Cardiac muscle cell (in vitro differentiated cells and primary cell): ENCODE results near the gene MAFF. TPM values are rescaled to one million over a fixed set of nuclear protein-coding genes. Genes with fewer than 3 reads are reported as not detected.
A peak's percentile ranks its signal among the peaks of the same experiment; 100 is the strongest.

Experiments
- DNase-seq, 2 donors: peaks; one replicate each; pipeline versions ENCODE4 v3.0.0 to v3.0.0-alpha.2; 2010 to 2017; ENCODE audit warnings: low read depth in 1 of 2, low spot score in 1 of 2
- H3K27ac ChIP-seq: fragments of 200-600 bp; sonication (generic); 2 replicates; pipeline ENCODE4 v1.5.1; 2016
- H3K27me3 ChIP-seq: fragments of 200-600 bp; sonication (generic); 2 replicates; pipeline ENCODE4 v1.6.0; 2016; ENCODE audit warnings: control low read depth
- H3K36me3 ChIP-seq: fragments of 200-600 bp; sonication (generic); 2 replicates; pipeline ENCODE4 v1.5.1; 2016; ENCODE audit warnings: control low read depth
- H3K4me1 ChIP-seq: fragments of 200-600 bp; sonication (generic); 2 replicates; pipeline ENCODE4 v1.8.1; 2017; ENCODE audit warnings: low read depth, mild to moderate bottlenecking, mixed run types
- H3K4me3 ChIP-seq: fragments of 200-600 bp; sonication (generic); 2 replicates; pipeline ENCODE4 v1.5.1; 2016; ENCODE audit warnings: mild to moderate bottlenecking
- H3K9me3 ChIP-seq: fragments of 200-600 bp; sonication (generic); 2 replicates; pipeline ENCODE4 v1.5.1; 2017; ENCODE audit warnings: low read depth, mild to moderate bottlenecking, control low read depth
- polyA plus RNA-seq: library from polyadenylated mRNA; unstranded; fragments of >200 nt; fragmentation: Nextera tagmentation; extraction: Ambion mirVana; gene quantifications from 2 replicates; pipeline ENCODE4 v1.2.1, GENCODE V29; 2016
- total RNA-seq: library from RNA; depleted of rRNA; stranded (reverse); fragments of >200 nt; gene quantifications from 2 replicates; pipeline ENCODE4 v1.2.3, GENCODE V29; 2016
- TF ChIP-seq, protein P1 (sequence below): IDR thresholded peaks from 2 replicates; pipeline ENCODE4 v1.5.1; 2012; ENCODE audit warnings: low read depth, mild to moderate bottlenecking, low read length

The MAFF gene
- total and polyA plus RNA-seq, 2 experiments from 2014 or later: 4.1 to 4.3 TPM

GRCh38 chr22:38203090-38203810 lies 1.5 kb downstream of the MAFF start:
- peak; percentile 35 to 39 for DNase-seq
- H3K27ac ChIP-seq: no peak overlapping the region
- TF ChIP-seq, protein P1, sequence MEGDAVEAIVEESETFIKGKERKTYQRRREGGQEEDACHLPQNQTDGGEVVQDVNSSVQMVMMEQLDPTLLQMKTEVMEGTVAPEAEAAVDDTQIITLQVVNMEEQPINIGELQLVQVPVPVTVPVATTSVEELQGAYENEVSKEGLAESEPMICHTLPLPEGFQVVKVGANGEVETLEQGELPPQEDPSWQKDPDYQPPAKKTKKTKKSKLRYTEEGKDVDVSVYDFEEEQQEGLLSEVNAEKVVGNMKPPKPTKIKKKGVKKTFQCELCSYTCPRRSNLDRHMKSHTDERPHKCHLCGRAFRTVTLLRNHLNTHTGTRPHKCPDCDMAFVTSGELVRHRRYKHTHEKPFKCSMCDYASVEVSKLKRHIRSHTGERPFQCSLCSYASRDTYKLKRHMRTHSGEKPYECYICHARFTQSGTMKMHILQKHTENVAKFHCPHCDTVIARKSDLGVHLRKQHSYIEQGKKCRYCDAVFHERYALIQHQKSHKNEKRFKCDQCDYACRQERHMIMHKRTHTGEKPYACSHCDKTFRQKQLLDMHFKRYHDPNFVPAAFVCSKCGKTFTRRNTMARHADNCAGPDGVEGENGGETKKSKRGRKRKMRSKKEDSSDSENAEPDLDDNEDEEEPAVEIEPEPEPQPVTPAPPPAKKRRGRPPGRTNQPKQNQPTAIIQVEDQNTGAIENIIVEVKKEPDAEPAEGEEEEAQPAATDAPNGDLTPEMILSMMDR: no peak

DNA sequence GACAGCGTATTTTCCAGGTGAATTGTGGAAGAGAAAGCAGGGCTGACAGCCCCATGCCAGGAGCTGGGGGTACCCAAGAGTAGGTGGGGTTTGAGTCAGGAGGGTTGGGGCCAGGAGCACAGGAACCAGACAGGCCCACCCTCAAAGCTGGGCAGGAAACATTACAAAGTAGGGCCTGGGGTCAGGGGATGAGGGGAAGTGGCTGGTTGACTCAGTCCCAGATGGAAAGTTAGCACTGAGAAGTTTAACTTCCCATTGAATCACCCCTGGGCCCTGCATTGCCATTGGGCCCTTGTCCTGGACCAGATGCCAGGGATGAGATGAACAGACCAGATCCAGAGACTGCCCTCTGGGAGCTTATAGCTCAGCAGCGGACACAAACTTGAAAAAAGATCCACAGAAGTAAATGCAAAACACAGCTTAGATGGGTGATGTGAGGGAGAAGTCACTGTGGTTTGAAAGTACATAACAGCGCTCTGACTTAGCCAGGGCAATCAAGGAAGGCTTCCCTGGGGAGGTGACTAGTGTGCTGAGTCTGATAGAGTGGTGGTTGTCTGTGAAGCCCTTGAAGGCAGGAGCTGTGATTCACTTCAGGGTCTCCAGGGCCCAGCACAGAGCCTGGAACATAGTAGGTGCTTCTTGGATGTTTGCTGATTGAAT lies 2.2 kb downstream of the MAFF start:
- H3K36me3 ChIP-seq: no peaks in the 10 kb centered on the region
- H3K4me3 ChIP-seq: no peak overlapping the region
- H3K9me3 ChIP-seq: no peaks in the 10 kb centered on the region
- H3K27ac ChIP-seq: no peak overlapping the region
- peaks cover 8% of the 10 kb centered on the region for H3K27me3 ChIP-seq
- DNase-seq: no peak
- H3K4me1 ChIP-seq: no peaks in the 10 kb centered on the region
- TF ChIP-seq, protein P1: no peak

More at GRCh38 chr22:38203090-38203810, 1.5 kb downstream of the MAFF start:
- H3K27me3 ChIP-seq: peaks cover 8% of the 10 kb centered on the region
- no peaks in the 10 kb centered on the region for H3K9me3 ChIP-seq
- H3K4me3 ChIP-seq: peak overlapping the region; percentile 57
- no peaks in the 10 kb centered on the region for H3K4me1 ChIP-seq
- no peaks in the 10 kb centered on the region for H3K36me3 ChIP-seq

DNA sequence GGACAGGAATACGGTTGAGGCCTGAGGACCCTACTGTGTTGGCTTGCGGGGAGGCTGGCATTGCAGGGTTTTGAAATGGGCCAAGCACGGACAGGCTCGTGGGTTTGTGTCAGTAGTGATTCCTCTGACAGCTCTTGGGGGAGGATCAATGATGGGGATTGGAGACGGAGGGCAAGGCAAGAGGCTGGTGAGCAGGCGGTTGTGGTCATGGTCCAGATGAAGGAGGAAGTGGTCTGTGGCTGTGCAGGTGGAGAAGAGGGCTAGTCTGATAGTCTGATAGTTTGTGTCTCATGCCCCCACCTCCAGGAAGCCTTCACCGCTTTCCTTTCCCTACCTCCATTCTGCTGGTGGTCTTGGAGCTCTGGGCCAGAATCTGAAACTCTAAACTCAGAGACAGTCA lies 3.0 kb downstream of the MAFF start:
- Histone ChIP-seq H3K36me3 (no peaks in the 10 kb centered on the region), H3K27me3 (peaks cover 8% of the 10 kb centered on the region), H3K4me1 (no peaks in the 10 kb centered on the region), H3K27ac (no peak overlapping the region), H3K9me3 (no peaks in the 10 kb centered on the region), H3K4me3 (no peak overlapping the region)
- TF ChIP-seq, protein P1: no peak
- no peak for DNase-seq

DNA sequence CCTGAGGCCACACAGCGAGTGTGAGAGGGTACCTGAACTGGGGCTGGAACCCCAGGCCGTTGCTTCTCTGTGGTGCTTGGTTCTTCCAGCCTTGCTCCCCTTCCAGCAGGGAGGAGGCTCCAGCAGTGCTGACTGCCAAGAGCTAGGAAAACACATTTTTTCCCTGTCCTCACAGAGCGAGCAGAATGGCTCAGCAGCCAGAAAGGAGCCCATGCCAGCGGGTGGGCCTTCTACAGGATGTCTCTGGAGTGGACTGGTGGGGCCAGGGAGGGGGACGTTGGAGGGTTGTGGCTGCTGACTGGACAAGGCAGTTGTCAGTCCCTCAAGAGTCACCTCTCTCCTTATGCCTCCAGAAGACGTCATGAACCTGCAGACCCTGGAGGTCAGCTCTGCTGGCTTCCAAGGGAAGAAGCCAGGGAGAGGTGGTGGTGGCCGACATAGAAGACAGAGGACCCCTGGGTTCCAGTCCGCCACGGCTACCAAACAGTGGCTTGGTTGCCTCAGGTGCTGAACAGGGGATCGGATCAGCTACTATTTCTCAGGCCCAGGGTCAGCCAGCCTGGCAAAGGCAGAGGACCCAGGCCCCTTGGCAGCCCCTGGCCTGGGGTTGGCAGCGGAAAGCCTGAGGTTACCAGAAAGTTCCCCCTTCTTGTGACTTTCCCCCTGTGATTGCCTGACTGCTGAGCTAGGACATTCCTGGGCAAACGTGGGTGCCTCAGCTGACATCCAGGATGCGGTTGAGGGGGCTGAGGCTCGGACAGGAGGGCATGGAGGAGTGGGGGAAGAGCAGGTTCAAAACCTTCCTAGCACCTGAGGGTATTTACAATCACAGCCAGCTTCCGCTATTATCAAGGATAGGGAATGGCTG lies 3.7 kb downstream of the MAFF start:
- peak; percentile 22 to 88 for DNase-seq
- H3K27me3 ChIP-seq: peaks cover 8% of the 10 kb centered on the region

GRCh38 chr22:38207898-38208432 lies 6.2 kb downstream of the MAFF start:
- TF ChIP-seq, protein P1: no peak
- H3K9me3 ChIP-seq: no peaks in the 10 kb centered on the region
- H3K4me1 ChIP-seq: no peaks in the 10 kb centered on the region
- H3K27ac ChIP-seq: no peak overlapping the region
- DNase-seq: no peak
- no peak overlapping the region for H3K4me3 ChIP-seq
- H3K36me3 ChIP-seq: no peaks in the 10 kb centered on the region
- H3K27me3 ChIP-seq: peaks cover 8% of the 10 kb centered on the region

More for the DNA sequence above, 3.7 kb downstream of the MAFF start:
- H3K9me3 ChIP-seq: no peaks in the 10 kb centered on the region
- no peaks in the 10 kb centered on the region for H3K4me1 ChIP-seq
- no peak overlapping the region for H3K27ac ChIP-seq
- no peaks in the 10 kb centered on the region for H3K36me3 ChIP-seq
- TF ChIP-seq, protein P1: no peak
- no peak overlapping the region for H3K4me3 ChIP-seq
